Psoas muscle (tissue), 8 donors: Measurements from ENCODE around the gene BAHCC1. TPM values are rescaled to one million over a fixed set of nuclear protein-coding genes. Genes with fewer than 3 reads are reported as not detected.
"Not testable (repeated sequence)": the region's sequence is repeated elsewhere in the genome, so short reads cannot be mapped to it uniquely, and the experiment has no call there.

Source experiments
- ATAC-seq, 4 donors: fragments of 200-7000 bp; cut with Tn5 transposase; one replicate each; pipeline ENCODE4 v1.9.1; 2020; ENCODE audit warnings: moderate library complexity in 3 of 4, mild to moderate bottlenecking in 2 of 4
- DNase-seq, 2 donors: peaks; one replicate each; pipeline ENCODE4 v3.0.0-alpha.2; 2020
- H3K27ac ChIP-seq: fragments of 200-600 bp; one replicate; pipeline ENCODE4 v1.8.0; 2022
- H3K27me3 ChIP-seq, 3 donors: fragments of 200-600 bp in 1 of 3; one replicate each; pipeline versions ENCODE4 v1.6.1 to v1.8.0; 2013 to 2022; ENCODE audit warnings: low read length in 2 of 3, mild to moderate bottlenecking in 2 of 3, moderate library complexity in 1 of 3; ENCODE audit not compliant: insufficient read depth in 3 of 3
- H3K36me3 ChIP-seq, 2 donors: fragments of 200-600 bp in 1 of 2; one replicate each; pipeline versions ENCODE4 v1.6.1 to v1.8.0; 2013 to 2022; ENCODE audit warnings: low read depth in 1 of 2, mild to moderate bottlenecking in 1 of 2, moderate library complexity in 1 of 2; ENCODE audit not compliant: insufficient read depth in 1 of 2
- H3K4me1 ChIP-seq: fragments of 200-600 bp; one replicate; pipeline ENCODE4 v1.8.0; 2022
- H3K4me3 ChIP-seq: fragments of 200-600 bp; one replicate; pipeline ENCODE4 v1.8.0; 2022; ENCODE audit warnings: mild to moderate bottlenecking
- H3K9me3 ChIP-seq: fragments of 200-600 bp; one replicate; pipeline ENCODE4 v1.8.0; 2022
- WGBS, 3 donors: extraction: QIAGEN DNeasy Blood & Tissue Kit; methylation state at CpG; one replicate each; pipeline versions ENCODE4 v1.1.6 to v1.1.7; 2013; 5-methylcytosine and 5-hydroxymethylcytosine counted together
- intact Hi-C, 2 donors: fragments of 100-400 bp; cut with DNase I; formaldehyde crosslinking; loops; one replicate each; pipeline versions ENCODE4 v1.11.0 to v1.14.2; 2022
- polyA plus RNA-seq, 3 donors: library from polyadenylated mRNA; stranded (reverse); fragments of 200-250 nt; gene quantifications; one replicate each; pipeline ENCODE4 v1.2.3, GENCODE V29; 2013
- total RNA-seq, 4 donors: library from RNA; stranded (reverse); fragmentation: NEBNext Ultra II Directional in 2 of 4; extraction: Animal tissue kit (Norgen Biotek cat#: 25700) in 2 of 4; gene quantifications; one replicate each; pipeline versions ENCODE4 v1.2.1 to v1.2.4, GENCODE V29; 2021 to 2023
- TF ChIP-seq, protein P1 (sequence below): fragments of 200-600 bp; IDR thresholded peaks from one replicate; pipeline ENCODE4 v1.8.0; 2022; ENCODE audit warnings: antibody characterized with exemption
- donor health status: healthy with polysubstance abuse.
- donor health status: DM: no; HTN: no; CAD: no; lungs with moderate emphysema.
- donor health status: Bipolar disorder and iron deficiency.
- donor health status: healthy.
- donor health status: DM: yes; HTN: yes; CAD: no.
- donor health status: DM: no; HTN: no; CAD: no.
- donor health status: DM: no; HTN: no; CAD: no.
- donor health status: DM: yes; HTN: yes; CAD: no.

Gene BAHCC1
- total and polyA plus RNA-seq, 7 donors: 2.8 to 10.7 (median 6.6) TPM

- ATAC-seq (no peak), DNase-seq (no peak)
- Histone ChIP-seq H3K4me1 (peaks cover 12% of the 10 kb centered on the region), H3K9me3 (no peaks in the 10 kb centered on the region), H3K27me3 (no peaks in the 10 kb centered on the region), H3K36me3 (no peaks in the 10 kb centered on the region), H3K27ac (no peak overlapping the region), H3K4me3 (no peak overlapping the region)
- intact Hi-C loops: no loop called here
- TF ChIP-seq, protein P1, sequence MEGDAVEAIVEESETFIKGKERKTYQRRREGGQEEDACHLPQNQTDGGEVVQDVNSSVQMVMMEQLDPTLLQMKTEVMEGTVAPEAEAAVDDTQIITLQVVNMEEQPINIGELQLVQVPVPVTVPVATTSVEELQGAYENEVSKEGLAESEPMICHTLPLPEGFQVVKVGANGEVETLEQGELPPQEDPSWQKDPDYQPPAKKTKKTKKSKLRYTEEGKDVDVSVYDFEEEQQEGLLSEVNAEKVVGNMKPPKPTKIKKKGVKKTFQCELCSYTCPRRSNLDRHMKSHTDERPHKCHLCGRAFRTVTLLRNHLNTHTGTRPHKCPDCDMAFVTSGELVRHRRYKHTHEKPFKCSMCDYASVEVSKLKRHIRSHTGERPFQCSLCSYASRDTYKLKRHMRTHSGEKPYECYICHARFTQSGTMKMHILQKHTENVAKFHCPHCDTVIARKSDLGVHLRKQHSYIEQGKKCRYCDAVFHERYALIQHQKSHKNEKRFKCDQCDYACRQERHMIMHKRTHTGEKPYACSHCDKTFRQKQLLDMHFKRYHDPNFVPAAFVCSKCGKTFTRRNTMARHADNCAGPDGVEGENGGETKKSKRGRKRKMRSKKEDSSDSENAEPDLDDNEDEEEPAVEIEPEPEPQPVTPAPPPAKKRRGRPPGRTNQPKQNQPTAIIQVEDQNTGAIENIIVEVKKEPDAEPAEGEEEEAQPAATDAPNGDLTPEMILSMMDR: no peak
- 94 to 95% (median 94%) methylated on average over 21 of the region's 21 CpGs for WGBS, 3 donors
These were observed 46.9 kb upstream of the BAHCC1 start for GRCh38 chr17:81348097-81349055.

DNA sequence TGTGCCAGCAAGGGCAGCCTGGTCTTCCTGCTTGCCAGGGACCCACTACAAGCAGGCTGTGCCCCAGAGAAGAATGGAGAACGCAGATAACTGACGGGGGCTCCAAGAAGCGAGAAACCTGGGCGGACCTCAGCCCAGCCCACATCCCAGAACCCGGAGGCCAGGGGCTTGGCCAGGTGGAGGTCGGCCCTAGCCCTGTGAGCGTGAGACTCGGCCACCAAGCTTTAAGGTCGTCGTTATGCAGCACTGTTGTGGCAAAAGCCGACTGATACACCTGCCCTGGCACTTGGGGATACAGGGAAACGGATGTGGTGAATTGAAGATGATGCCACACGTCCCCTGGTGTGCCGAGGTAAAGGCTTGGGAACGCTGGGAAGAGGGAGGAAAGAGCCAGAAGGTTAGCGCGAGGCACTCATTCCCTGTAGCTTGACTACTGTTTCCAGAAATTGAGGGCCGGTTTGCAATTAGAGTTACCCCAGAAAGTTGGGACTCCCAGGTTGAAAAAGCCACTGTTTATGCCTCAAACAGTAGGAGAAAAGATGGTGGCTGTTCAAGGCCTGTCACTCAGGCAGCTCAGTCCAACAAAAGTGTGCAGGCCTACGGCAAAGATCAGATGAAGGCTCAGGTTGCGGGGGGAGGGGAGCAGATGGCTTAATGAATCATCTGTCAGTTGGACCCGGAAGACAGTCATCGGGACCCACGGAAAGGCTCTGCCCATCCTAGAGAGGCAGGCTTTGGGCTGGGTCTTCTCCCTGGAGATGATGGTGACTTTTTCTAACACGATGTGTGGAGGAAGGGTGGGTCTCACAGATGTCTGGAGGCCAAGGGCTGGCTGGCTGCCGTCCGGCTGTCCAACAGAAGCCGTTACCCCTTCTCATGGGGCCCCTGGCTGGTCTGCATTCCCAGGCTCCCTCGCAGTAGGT, 45.6 kb upstream of the BAHCC1 start:
- H3K4me1 ChIP-seq: peaks cover 12% of the 10 kb centered on the region
- H3K27me3 ChIP-seq: no peaks in the 10 kb centered on the region
- no peak overlapping the region for H3K4me3 ChIP-seq
- peak overlapping the region; percentile 10 for H3K27ac ChIP-seq
- H3K9me3 ChIP-seq: no peaks in the 10 kb centered on the region
- DNase-seq: no peak
- WGBS, 3 donors: 69 to 83% (median 72%) methylated on average over 28 of the region's 28 CpGs
- intact Hi-C loops: no loop called here
- TF ChIP-seq, protein P1: no peak
- ATAC-seq: no peak
- H3K36me3 ChIP-seq: no peaks in the 10 kb centered on the region

- DNase-seq (no peak), ATAC-seq (no peak)
- intact Hi-C loops: no loop called here
- Histone ChIP-seq H3K4me3 (no peak overlapping the region), H3K36me3 (no peaks in the 10 kb centered on the region), H3K27ac (peak overlapping the region; percentile 10), H3K9me3 (no peaks in the 10 kb centered on the region), H3K27me3 (no peaks in the 10 kb centered on the region), H3K4me1 (peaks cover 12% of the 10 kb centered on the region)
- 71 to 86% (median 78%) methylated on average over 8 of the region's 8 CpGs for WGBS, 3 donors
- TF ChIP-seq, protein P1: no peak
These were observed 44.9 kb upstream of the BAHCC1 start for GRCh38 chr17:81350320-81350890.

GRCh38 chr17:81351329-81352052, 43.8 kb upstream of the BAHCC1 start:
- H3K27me3 ChIP-seq, ATAC-seq, H3K9me3 ChIP-seq, intact Hi-C loops, H3K4me3 ChIP-seq, DNase-seq, H3K36me3 ChIP-seq, H3K27ac ChIP-seq: not testable (repeated sequence)
- WGBS, 3 donors: 84 to 87% (median 84%) methylated on average over 25 of the region's 25 CpGs
- peaks cover 12% of the 10 kb centered on the region for H3K4me1 ChIP-seq

DNA sequence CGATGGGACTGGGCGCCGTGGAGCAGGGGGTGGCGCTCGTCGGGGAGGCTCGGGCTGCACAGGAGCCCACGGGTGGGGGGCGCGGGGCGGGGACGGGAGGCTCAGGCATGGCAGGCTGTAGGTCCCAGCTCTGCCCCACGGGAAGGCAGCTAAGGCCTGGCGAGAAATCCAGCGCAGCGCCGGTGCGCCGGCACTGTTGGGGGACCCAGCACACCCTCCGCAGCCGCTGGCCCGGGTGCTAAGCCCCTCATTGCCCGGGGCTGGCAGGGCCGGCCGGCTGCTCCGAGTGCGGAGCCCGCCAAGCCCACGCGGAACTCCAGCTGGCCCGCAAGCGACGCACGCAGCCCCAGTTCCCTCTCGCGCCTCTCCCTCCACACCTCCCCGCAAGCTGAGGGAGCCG, 43.2 kb upstream of the BAHCC1 start:
- H3K27me3 ChIP-seq, H3K36me3 ChIP-seq, DNase-seq, H3K4me3 ChIP-seq, H3K9me3 ChIP-seq, ATAC-seq, intact Hi-C loops, H3K27ac ChIP-seq: not testable (repeated sequence)
- H3K4me1 ChIP-seq: peaks cover 12% of the 10 kb centered on the region
- WGBS, 3 donors: 92 to 99% (median 96%) methylated on average over 16 to 38 of the region's 38 CpGs
